ENCODE measurements around the gene CIPC. TPM values are rescaled to one million over a fixed set of nuclear protein-coding genes. Genes with fewer than 3 reads are reported as not detected.

Gene CIPC, protein sequence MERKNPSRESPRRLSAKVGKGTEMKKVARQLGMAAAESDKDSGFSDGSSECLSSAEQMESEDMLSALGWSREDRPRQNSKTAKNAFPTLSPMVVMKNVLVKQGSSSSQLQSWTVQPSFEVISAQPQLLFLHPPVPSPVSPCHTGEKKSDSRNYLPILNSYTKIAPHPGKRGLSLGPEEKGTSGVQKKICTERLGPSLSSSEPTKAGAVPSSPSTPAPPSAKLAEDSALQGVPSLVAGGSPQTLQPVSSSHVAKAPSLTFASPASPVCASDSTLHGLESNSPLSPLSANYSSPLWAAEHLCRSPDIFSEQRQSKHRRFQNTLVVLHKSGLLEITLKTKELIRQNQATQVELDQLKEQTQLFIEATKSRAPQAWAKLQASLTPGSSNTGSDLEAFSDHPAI
- 11.3 and 23.7 TPM in 2 replicates for total RNA-seq

- peak; percentile 99 for DNase-seq (ENCODE audit: low read depth)
- TF ChIP-seq CTCF (IDR thresholded peaks at IDR 0.05; ENCODE audit: insufficient read depth, low read depth, low read length) = no peak
- H3K4me3 ChIP-seq (ENCODE audit: low read depth, low read length) = peak within 1 kb of the TSS; percentile 100
Observed at GRCh38 chr14:77097700-77098528, at the start of gene CIPC. Gene CIPC (plus strand): TSS chr14:77098258. CDS start chr14:77105709, 7,451 bp downstream.

DNA sequence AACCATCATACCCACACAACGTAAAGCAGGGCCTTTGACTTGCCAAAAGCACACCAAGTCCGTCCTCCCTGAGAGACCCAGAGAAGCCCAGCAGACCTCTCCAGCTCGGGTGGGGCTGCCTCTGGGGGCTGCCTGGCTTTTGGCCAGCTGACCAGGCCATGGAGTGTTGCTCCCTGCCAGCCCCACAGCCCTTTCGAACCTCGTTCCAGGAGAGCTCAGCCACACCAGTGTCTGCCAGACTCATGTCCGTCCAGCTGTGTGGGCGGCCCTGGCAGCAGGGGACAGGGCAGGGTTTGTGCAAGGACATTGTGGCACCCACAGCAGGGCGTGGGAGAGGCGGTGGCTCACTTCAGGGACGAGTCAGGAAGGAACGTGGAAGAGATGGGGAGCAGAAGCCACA, 46.9 kb upstream of the CIPC start:
- H3K4me3 ChIP-seq (ENCODE audit: low read depth, low read length) = no peak overlapping the region
- DNase-seq (ENCODE audit: low read depth) = no peak
- TF ChIP-seq CTCF (IDR thresholded peaks at IDR 0.05; ENCODE audit: insufficient read depth, low read depth, low read length) = no peak

GRCh38 chr14:77052281-77053044, 45.6 kb upstream of the CIPC start:
- DNase-seq (ENCODE audit: low read depth) = no peak
- TF ChIP-seq CTCF (IDR thresholded peaks at IDR 0.05; ENCODE audit: insufficient read depth, low read depth, low read length) = no peak
- no peak overlapping the region for H3K4me3 ChIP-seq (ENCODE audit: low read depth, low read length)

DNA sequence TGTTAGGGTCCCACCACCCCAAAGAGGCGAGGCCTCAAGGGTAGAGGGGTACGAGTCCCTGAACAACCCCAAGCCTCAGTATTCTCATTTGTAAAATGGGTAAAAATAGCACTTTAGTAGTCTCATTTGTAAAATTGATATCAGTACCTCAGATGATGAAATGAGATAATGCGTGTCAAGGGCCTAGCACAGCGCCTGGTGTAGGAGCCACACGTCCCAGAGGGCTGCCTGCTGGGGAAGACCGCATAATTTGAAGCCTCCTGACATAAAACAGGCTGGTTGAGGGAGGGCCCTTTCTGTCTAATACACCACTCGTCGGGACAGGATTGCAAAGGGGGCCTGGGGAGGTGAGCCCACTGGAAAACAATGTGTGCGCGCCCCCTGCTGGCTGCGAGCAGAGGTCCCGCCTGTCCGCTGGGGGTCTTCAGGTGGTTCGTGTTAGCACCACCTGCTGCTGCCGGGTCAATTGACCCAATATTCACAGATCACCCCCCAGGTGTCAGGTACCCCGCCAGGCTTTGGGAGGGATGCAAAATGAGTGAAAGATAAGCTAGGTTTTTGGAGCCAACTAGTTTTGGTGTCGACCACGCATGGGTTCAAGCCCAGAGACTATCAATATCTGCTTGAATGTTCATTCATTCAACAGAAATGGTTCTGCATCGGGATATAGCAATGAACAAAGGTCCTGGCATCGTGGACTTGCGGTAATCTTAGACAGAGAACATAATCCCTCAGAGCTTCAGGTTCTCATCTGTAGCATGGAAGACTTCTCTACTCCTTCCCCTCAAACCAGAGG, 44.8 kb upstream of the CIPC start:
- peak; percentile 89 for TF ChIP-seq CTCF (IDR thresholded peaks at IDR 0.05; ENCODE audit: insufficient read depth, low read depth, low read length)

GRCh38 chr14:77055306-77055705, 42.8 kb upstream of the CIPC start:
- TF ChIP-seq CTCF (IDR thresholded peaks at IDR 0.05; ENCODE audit: insufficient read depth, low read depth, low read length) = no peak
- no peak overlapping the region for H3K4me3 ChIP-seq (ENCODE audit: low read depth, low read length)
- no peak for DNase-seq (ENCODE audit: low read depth)

More for the DNA sequence above, 44.8 kb upstream of the CIPC start:
- peak; percentile 94 for DNase-seq (ENCODE audit: low read depth)
- no peak overlapping the region for H3K4me3 ChIP-seq (ENCODE audit: low read depth, low read length)

GRCh38 chr14:77055981-77056380, 42.1 kb upstream of the CIPC start:
- TF ChIP-seq CTCF (IDR thresholded peaks at IDR 0.05; ENCODE audit: insufficient read depth, low read depth, low read length) = no peak
- no peak overlapping the region for H3K4me3 ChIP-seq (ENCODE audit: low read depth, low read length)
- DNase-seq (ENCODE audit: low read depth) = no peak
